Measurements from ENCODE around the gene ROBO2. TPM values are rescaled to one million over a fixed set of nuclear protein-coding genes. Genes with fewer than 3 reads are reported as not detected.

ROBO2 gene
- total RNA-seq, 6 donors from 2014 or later: 12.0 to 29.1 (median 14.0) TPM

DNA sequence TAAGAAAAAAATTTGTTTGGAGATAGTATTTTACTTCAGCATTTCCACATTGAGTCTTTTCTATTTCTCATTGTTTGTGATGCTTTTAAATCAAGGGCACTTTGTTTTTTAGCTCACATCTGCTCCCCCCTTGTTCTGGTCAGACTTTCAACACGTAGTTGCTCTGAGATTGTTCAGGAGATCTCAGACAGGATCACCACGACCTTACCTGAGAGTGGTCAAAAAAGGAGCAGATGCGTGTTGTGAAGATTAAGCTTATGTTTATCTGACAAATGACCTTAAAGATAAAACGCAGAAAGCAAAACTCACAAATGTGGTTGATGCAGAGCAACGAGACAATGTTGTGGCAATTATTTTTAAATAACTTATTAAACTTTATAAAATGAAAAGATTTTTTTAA is 298.3 kb downstream of the ROBO2 start:
- DNase-seq: no peak
- Histone ChIP-seq H3K4me1 (no peaks in the 10 kb centered on the region), H3K9me3 (no peaks in the 10 kb centered on the region), H3K36me3 (no peaks in the 10 kb centered on the region), H3K27ac (no peak overlapping the region), H3K4me3 (no peak overlapping the region), H3K27me3 (no peaks in the 10 kb centered on the region)
- no peak for TF ChIP-seq POLR2AphosphoS5 (IDR thresholded peaks at IDR 0.05)
- 76 to 78% methylated on average over 5 of the region's 5 CpGs for WGBS, 2 donors
- ATAC-seq (ENCODE audit: low FRiP score in 2 of 2): no peak

DNA sequence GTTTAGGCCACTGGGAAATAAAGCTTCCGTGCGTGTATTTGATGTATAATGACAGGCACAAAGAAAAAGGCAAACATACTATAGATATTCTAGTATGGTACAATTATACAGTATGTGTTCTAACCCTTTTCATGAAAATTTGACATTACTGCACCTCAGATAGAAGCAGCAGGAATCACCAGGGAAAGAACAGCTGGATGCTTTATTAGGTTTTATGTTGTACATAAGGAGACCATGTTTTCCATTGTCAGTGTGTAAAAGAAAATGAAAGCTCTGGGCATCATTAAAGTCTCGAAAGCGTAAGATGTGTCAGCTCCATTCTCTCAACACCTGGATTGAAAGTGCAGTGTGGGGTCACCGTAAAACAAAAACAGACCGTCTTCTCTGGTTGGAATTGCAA is 302.1 kb downstream of the ROBO2 start:
- DNase-seq: no peak
- no peaks in the 10 kb centered on the region for H3K36me3 ChIP-seq
- TF ChIP-seq EP300 (IDR thresholded peaks at IDR 0.05) (no peak), POLR2AphosphoS5 (IDR thresholded peaks at IDR 0.05) (no peak), POLR2A (IDR thresholded peaks at IDR 0.05) (no peak)
- TF ChIP-seq, protein P1, sequence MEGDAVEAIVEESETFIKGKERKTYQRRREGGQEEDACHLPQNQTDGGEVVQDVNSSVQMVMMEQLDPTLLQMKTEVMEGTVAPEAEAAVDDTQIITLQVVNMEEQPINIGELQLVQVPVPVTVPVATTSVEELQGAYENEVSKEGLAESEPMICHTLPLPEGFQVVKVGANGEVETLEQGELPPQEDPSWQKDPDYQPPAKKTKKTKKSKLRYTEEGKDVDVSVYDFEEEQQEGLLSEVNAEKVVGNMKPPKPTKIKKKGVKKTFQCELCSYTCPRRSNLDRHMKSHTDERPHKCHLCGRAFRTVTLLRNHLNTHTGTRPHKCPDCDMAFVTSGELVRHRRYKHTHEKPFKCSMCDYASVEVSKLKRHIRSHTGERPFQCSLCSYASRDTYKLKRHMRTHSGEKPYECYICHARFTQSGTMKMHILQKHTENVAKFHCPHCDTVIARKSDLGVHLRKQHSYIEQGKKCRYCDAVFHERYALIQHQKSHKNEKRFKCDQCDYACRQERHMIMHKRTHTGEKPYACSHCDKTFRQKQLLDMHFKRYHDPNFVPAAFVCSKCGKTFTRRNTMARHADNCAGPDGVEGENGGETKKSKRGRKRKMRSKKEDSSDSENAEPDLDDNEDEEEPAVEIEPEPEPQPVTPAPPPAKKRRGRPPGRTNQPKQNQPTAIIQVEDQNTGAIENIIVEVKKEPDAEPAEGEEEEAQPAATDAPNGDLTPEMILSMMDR (IDR thresholded peaks at IDR 0.05): no peak
- no peaks in the 10 kb centered on the region for H3K4me1 ChIP-seq
- 91 to 92% methylated on average over 6 of the region's 6 CpGs for WGBS, 2 donors
- H3K27ac ChIP-seq: no peak overlapping the region
- no peaks in the 10 kb centered on the region for H3K9me3 ChIP-seq
- H3K4me3 ChIP-seq: no peak overlapping the region
- no peaks in the 10 kb centered on the region for H3K27me3 ChIP-seq
- no peak for ATAC-seq (ENCODE audit: low FRiP score in 2 of 2)

DNA sequence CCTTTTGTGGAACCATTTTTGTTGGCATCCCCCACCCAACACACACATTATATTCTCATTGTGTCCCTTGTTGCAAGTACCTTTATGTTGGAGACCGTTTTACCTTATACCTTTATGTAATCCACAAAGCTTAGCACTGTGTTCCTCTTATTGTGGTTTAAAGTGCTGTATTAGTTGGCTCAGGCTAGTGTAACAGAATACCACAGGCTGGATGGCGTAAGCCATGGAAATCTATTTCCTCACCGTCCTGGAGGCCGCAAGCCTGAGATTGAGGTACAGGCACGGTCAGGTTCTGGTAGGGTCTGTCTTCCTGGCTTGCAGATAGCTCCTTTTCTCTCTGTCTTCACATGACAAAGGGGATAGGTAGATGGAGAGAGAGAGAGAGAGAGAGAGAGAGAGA is 302.8 kb downstream of the ROBO2 start:
- H3K27ac ChIP-seq: no peak overlapping the region
- H3K9me3 ChIP-seq: no peaks in the 10 kb centered on the region
- no peak for DNase-seq
- no peak overlapping the region for H3K4me3 ChIP-seq
- H3K27me3 ChIP-seq: no peaks in the 10 kb centered on the region
- no peak for TF ChIP-seq POLR2AphosphoS5 (IDR thresholded peaks at IDR 0.05)
- TF ChIP-seq, protein P1 (IDR thresholded peaks at IDR 0.05): no peak
- TF ChIP-seq POLR2A (IDR thresholded peaks at IDR 0.05): no peak
- no peak for TF ChIP-seq EP300 (IDR thresholded peaks at IDR 0.05)
- 80 to 86% methylated on average over 5 of the region's 5 CpGs for WGBS, 2 donors
- ATAC-seq (ENCODE audit: low FRiP score in 2 of 2): no peak
- no peaks in the 10 kb centered on the region for H3K36me3 ChIP-seq
- H3K4me1 ChIP-seq: no peaks in the 10 kb centered on the region

DNA sequence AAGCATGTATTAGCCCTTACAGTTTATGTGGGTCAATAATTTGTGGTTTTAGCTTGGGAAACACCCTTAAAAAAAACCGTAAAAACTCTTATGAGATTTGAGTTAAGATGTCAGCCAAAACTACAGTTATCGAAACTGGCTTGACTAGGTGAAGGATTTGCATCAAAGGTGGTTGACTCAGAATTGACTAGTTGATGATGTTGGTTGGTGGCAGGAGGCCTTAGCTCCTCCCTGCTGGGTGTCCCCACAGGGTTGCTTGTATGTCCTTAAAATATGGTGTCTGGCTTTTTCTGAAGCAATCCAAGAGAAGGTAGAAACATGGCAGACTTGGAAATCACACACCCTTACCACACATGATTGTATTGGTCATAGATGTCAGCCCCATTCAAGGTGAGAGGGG is 305.1 kb downstream of the ROBO2 start:
- no peak for TF ChIP-seq EP300 (IDR thresholded peaks at IDR 0.05)
- TF ChIP-seq, protein P1 (IDR thresholded peaks at IDR 0.05): no peak
- no peak for TF ChIP-seq POLR2AphosphoS5 (IDR thresholded peaks at IDR 0.05)
- no peak for TF ChIP-seq POLR2A (IDR thresholded peaks at IDR 0.05)
- no peak for ATAC-seq (ENCODE audit: low FRiP score in 2 of 2)
- no peaks in the 10 kb centered on the region for H3K36me3 ChIP-seq
- 91 to 95% methylated on average over 2 of the region's 2 CpGs for WGBS, 2 donors
- H3K27me3 ChIP-seq: no peaks in the 10 kb centered on the region
- no peak overlapping the region for H3K4me3 ChIP-seq
- DNase-seq: no peak
- H3K4me1 ChIP-seq: no peaks in the 10 kb centered on the region
- H3K27ac ChIP-seq: no peak overlapping the region
- no peaks in the 10 kb centered on the region for H3K9me3 ChIP-seq

DNA sequence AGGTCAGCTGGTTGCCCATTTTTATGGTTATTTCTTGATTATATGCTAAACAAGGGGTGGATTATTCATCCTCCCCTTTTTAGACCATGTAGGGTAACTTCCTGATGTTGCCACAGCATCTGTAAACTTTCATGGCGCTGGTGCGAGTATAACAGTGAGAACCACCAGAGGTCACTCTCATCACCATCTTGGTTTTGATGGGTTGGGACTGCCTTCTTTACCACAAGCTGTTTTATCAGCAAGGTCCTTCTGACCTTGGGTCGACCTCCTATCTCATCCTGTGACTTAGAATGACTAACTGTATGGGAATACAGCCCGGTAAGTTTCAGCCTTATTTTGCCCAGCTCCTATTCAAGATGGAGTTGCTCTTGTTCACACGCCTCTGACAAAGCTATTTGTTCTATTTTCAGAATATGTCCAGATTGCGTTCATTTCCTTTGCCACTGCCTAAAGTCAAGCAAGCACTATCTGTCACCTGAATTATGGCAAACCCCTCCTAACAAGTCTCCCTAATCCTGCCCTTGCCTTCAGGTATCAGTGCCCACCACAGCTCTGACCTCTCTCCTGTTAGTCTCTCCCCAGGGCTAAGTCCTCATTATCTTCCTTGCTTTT is 308.5 kb downstream of the ROBO2 start:
- Histone ChIP-seq H3K27me3 (no peaks in the 10 kb centered on the region), H3K4me1 (no peaks in the 10 kb centered on the region), H3K27ac (no peak overlapping the region), H3K36me3 (no peaks in the 10 kb centered on the region), H3K9me3 (no peaks in the 10 kb centered on the region), H3K4me3 (no peak overlapping the region)
- DNase-seq (peak in 1 of 2 donors; percentile 22), ATAC-seq (ENCODE audit: low FRiP score in 2 of 2) (no peak)
- no peak for TF ChIP-seq EP300 (IDR thresholded peaks at IDR 0.05)
- TF ChIP-seq, protein P1 (IDR thresholded peaks at IDR 0.05): peak in 3 of 6 experiments; percentile 15 to 27 (median 21)
- WGBS, 2 donors: 61 to 70% methylated on average over 6 of the region's 6 CpGs
